Spleen (tissue), 11 donors: Measurements from ENCODE around the gene AKTIP. TPM values are rescaled to one million over a fixed set of nuclear protein-coding genes. Genes with fewer than 3 reads are reported as not detected.
"Not testable (repeated sequence)": the region's sequence is repeated elsewhere in the genome, so short reads cannot be mapped to it uniquely, and the experiment has no call there.

Experiments
- DNase-seq: peaks from one replicate; pipeline ENCODE4 v3.0.0-alpha.2; 2020
- H3K27ac ChIP-seq, 8 donors: fragments of 200-600 bp; sonication (generic) in 7 of 8; 1 replicate in 4 of 8; 2 replicates in 4 of 8; pipeline versions ENCODE4 v1.5.0 to v1.8.0; 2016 to 2021; ENCODE audit warnings: inconsistent platforms in 4 of 8, mild to moderate bottlenecking in 4 of 8, moderate library complexity in 1 of 8
- H3K27me3 ChIP-seq, 7 donors: fragments of 200-600 bp; sonication (generic) in 6 of 7; replicated peaks in 1 of 7; 1 replicate in 4 of 7; 2 replicates in 3 of 7; pipeline versions ENCODE4 v1.5.0 to v1.8.0; 2016 to 2021; ENCODE audit warnings: inconsistent platforms in 3 of 7, mild to moderate bottlenecking in 1 of 7
- H3K36me3 ChIP-seq, 6 donors: fragments of 200-600 bp; sonication (generic) in 5 of 6; 1 replicate in 4 of 6; 2 replicates in 2 of 6; pipeline versions ENCODE4 v1.5.0 to v1.8.0; 2016 to 2021; ENCODE audit warnings: inconsistent platforms in 2 of 6
- H3K4me1 ChIP-seq, 6 donors: fragments of 200-600 bp; sonication (generic) in 5 of 6; 1 replicate in 3 of 6; 2 replicates in 3 of 6; pipeline versions ENCODE4 v1.5.0 to v1.8.0; 2016 to 2021; ENCODE audit warnings: inconsistent platforms in 3 of 6
- H3K4me3 ChIP-seq, 8 donors: fragments of 200-600 bp; sonication (generic) in 7 of 8; 1 replicate in 4 of 8; 2 replicates in 4 of 8; pipeline versions ENCODE4 v1.5.0 to v1.8.0; 2016 to 2021; ENCODE audit warnings: inconsistent platforms in 4 of 8, mild to moderate bottlenecking in 4 of 8, moderate library complexity in 2 of 8
- H3K9me3 ChIP-seq, 8 donors: fragments of 200-600 bp; sonication (generic) in 7 of 8; 1 replicate in 4 of 8; 2 replicates in 4 of 8; pipeline versions ENCODE4 v1.5.0 to v1.8.0; 2016 to 2021; ENCODE audit warnings: inconsistent platforms in 4 of 8
- POLR2A ChIP-seq, 3 donors: fragments of 450-650 bp; IDR thresholded peaks; one replicate each; pipeline ENCODE4 v1.5.1; 2017; ENCODE audit warnings: antibody characterized with exemption in 3 of 3, mild to moderate bottlenecking in 1 of 3
- POLR2AphosphoS5 ChIP-seq, 3 donors: sonication (generic); formaldehyde crosslinking; IDR thresholded peaks; one replicate each; pipeline ENCODE4 v1.5.1; 2017; ENCODE audit warnings: antibody characterized with exemption in 3 of 3
- WGBS, 5 donors: extraction: QIAGEN DNeasy Blood & Tissue Kit in 3 of 5; methylation state at CpG; one replicate each; pipeline versions ENCODE4 v1.1.5 to v1.1.7; 2013 to 2018; 5-methylcytosine and 5-hydroxymethylcytosine counted together
- intact Hi-C: fragments of 100-400 bp; cut with DNase I; formaldehyde crosslinking; loops from one replicate; pipeline ENCODE4 v1.15.0; 2023; ENCODE audit warnings: low total_unique reads
- polyA plus RNA-seq, 3 donors: library from polyadenylated mRNA; stranded (reverse); fragments of 200-250 nt; gene quantifications; one replicate each; pipeline ENCODE4 v1.2.1, GENCODE V29; 2013
- total RNA-seq, 7 donors: library from RNA; depleted of rRNA in 3 of 7; stranded (reverse); fragments of >200 nt in 3 of 7; fragmentation: NEBNext Ultra II Directional in 4 of 7; extraction: Animal tissue kit (Norgen Biotek cat#: 25700) in 4 of 7; gene quantifications; one replicate each; pipeline versions ENCODE4 v1.1.0 to v1.2.1, GENCODE V29; 2016 to 2021
- TF ChIP-seq, protein P1 (sequence below), 11 experiments: fragments of 200-600 bp in 7 of 11; fragments of 450-650 bp in 4 of 11; sonication (generic) in 4 of 11; IDR thresholded peaks in 8 of 11; conservative IDR thresholded peaks in 3 of 11; 1 replicate in 7 of 11; 2 replicates in 4 of 11; pipeline versions ENCODE4 v1.4.0 to v1.8.0; 2016 to 2021; ENCODE audit warnings: antibody characterized with exemption in 11 of 11, inconsistent platforms in 4 of 11, mild to moderate bottlenecking in 1 of 11
- donor health status: healthy with polysubstance abuse.
- donor health status: DM: no; HTN: no; CAD: no; lungs with moderate emphysema.
- donor health status: DM: no; HTN: no; CAD: no.
- donor health status: Bipolar disorder and iron deficiency.
- donor health status: healthy.
- donor health status: DM: no; HTN: no; CAD: no.
- donor health status: DM: yes; HTN: yes; CAD: no.

AKTIP gene
- total and polyA plus RNA-seq, 10 donors: 8.7 to 37.1 (median 24.6) TPM

DNA sequence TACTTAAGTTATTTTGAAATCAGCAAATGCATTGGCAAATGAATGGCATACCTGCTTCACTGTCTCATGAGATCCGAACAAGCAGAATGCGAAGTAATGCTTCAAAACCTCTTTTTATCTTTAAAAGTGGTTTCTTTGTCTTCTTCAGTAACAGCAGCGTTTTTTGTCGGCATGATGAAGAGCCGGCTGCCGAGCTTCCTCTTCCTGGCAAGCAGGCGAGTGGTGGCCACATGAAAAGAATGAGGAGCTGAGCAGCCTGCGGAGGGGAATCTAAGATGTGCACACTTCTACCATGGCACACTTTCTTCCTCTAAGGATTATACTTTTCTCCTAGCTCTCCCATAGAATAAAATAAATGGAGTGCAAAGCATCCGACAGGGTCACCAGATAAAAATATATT, 42.4 kb upstream of the AKTIP start:
- H3K36me3 ChIP-seq: no peaks in the 10 kb centered on the region
- TF ChIP-seq, protein P1, sequence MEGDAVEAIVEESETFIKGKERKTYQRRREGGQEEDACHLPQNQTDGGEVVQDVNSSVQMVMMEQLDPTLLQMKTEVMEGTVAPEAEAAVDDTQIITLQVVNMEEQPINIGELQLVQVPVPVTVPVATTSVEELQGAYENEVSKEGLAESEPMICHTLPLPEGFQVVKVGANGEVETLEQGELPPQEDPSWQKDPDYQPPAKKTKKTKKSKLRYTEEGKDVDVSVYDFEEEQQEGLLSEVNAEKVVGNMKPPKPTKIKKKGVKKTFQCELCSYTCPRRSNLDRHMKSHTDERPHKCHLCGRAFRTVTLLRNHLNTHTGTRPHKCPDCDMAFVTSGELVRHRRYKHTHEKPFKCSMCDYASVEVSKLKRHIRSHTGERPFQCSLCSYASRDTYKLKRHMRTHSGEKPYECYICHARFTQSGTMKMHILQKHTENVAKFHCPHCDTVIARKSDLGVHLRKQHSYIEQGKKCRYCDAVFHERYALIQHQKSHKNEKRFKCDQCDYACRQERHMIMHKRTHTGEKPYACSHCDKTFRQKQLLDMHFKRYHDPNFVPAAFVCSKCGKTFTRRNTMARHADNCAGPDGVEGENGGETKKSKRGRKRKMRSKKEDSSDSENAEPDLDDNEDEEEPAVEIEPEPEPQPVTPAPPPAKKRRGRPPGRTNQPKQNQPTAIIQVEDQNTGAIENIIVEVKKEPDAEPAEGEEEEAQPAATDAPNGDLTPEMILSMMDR (IDR thresholded peaks at IDR 0.05 in 8 of 11, conservative IDR thresholded peaks at IDR 0.05 in 3 of 11): no peak
- TF ChIP-seq POLR2AphosphoS5 (IDR thresholded peaks at IDR 0.05): no peak
- TF ChIP-seq POLR2A (IDR thresholded peaks at IDR 0.05): no peak
- WGBS, 5 donors: 16 to 25% (median 22%) methylated on average over 9 of the region's 9 CpGs
- H3K27me3 ChIP-seq: peaks cover 0 to 43% (median 0%) of the 10 kb centered on the region in 7 donors
- DNase-seq: peak; percentile 80
- no peak overlapping the region for H3K27ac ChIP-seq
- peaks cover 3 to 24% (median 11%) of the 10 kb centered on the region in 6 donors for H3K4me1 ChIP-seq
- no peak overlapping the region for H3K4me3 ChIP-seq
- intact Hi-C loops: no loop called here
- no peaks in the 10 kb centered on the region for H3K9me3 ChIP-seq

DNA sequence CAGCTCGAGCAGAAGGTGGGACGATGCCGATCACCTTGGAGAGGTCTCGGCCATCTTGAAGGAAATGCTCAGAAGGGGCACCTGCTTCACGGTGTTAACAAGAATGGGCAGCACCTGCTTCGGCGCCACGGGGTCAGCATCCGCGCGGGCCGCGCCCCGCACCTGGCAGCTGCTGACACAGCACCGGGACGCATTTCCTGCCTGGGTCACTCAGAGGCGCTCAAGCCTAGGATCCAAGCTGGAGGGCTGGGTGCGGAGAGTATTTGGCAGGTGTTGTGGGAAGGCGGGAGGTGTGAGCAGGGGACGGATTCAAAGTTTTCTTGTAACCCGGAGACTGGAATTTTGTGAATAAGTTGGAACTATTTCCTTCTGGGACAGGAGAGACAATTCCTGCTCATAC, 39.3 kb upstream of the AKTIP start:
- H3K27me3 ChIP-seq: peaks cover 0 to 26% (median 0%) of the 10 kb centered on the region in 7 donors
- no peak for DNase-seq
- 50 to 69% (median 61%) methylated on average over 21 of the region's 21 CpGs for WGBS, 5 donors
- H3K4me1 ChIP-seq: peaks cover 0 to 13% (median 2%) of the 10 kb centered on the region in 6 donors
- no peaks in the 10 kb centered on the region for H3K9me3 ChIP-seq
- H3K27ac ChIP-seq: no peak overlapping the region
- TF ChIP-seq POLR2AphosphoS5 (IDR thresholded peaks at IDR 0.05): no peak
- TF ChIP-seq, protein P1 (IDR thresholded peaks at IDR 0.05 in 8 of 11, conservative IDR thresholded peaks at IDR 0.05 in 3 of 11): no peak
- TF ChIP-seq POLR2A (IDR thresholded peaks at IDR 0.05): no peak
- no peak overlapping the region for H3K4me3 ChIP-seq
- intact Hi-C loops: no loop called here
- no peaks in the 10 kb centered on the region for H3K36me3 ChIP-seq

DNA sequence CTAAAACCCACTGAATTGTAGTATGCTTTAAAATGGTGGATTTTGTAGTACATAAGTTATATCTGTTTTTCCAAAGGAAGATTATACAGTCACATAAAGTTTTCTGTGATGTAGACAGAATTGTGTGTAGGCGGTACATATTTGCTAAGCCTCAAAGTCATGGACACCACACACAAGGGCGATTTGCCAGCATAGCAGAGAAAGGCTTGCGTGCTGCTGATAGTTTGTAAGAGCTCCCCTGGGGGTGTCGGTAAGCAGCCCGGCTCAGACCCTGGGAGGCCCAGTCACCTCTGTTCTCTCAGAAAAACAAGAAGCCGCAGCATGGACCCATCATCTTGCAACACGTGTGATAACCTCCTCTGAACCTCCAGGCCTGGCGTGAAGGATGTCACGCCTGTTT, 38.3 kb upstream of the AKTIP start:
- intact Hi-C loops: no loop called here
- peaks cover 0 to 26% (median 0%) of the 10 kb centered on the region in 7 donors for H3K27me3 ChIP-seq
- 85 to 93% (median 92%) methylated on average over 8 to 9 of the region's 9 CpGs for WGBS, 5 donors
- no peak overlapping the region for H3K4me3 ChIP-seq
- H3K36me3 ChIP-seq: no peaks in the 10 kb centered on the region
- no peak for DNase-seq
- peaks cover 0 to 13% (median 2%) of the 10 kb centered on the region in 6 donors for H3K4me1 ChIP-seq
- no peak overlapping the region for H3K27ac ChIP-seq
- TF ChIP-seq, protein P1 (IDR thresholded peaks at IDR 0.05 in 8 of 11, conservative IDR thresholded peaks at IDR 0.05 in 3 of 11): no peak
- no peak for TF ChIP-seq POLR2AphosphoS5 (IDR thresholded peaks at IDR 0.05)
- H3K9me3 ChIP-seq: no peaks in the 10 kb centered on the region

DNA sequence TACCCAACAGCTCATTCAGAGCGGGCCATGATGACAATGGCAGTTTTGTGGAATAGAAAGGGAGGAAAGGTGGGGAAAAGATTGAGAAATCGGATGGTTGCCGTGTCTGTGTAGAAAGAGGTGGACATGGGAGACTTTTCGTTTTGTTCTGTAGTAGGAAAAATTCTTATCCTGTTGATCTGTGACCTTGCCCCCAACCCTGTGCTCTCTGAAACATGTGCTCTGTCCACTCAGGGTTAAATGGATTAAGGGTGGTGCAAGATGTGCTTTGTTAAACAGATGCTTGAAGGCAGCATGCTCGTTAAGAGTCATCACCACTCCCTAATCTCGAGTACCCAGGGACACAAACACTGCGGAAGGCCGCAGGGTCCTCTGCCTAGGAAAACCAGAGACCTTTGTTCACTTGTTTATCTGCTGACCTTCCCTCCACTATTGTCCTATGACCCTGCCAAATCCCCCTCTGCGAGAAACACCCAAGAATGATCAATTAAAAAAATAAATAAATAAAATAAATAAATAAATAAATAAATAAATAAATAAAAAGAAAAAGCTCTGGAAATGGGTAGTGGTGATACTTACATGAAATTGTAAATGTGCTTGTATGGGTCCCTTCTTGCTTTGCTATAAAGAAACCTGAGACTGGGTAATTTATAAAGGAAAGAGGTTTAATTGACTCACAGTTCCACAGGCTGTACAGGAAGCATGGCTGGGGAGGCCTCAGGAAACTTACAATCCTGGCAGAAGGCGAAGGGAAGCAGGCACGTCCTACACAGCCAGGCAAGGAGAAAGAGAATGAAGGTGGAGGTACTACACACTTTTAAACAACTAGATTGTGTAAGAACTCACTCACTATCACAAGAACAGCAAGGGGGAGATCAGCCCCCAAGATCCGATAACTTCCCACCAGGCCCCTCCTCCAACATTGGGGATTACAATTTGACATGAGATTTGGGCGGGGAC, 37.0 kb upstream of the AKTIP start:
- H3K4me1 ChIP-seq, H3K4me3 ChIP-seq, DNase-seq, H3K27ac ChIP-seq, H3K36me3 ChIP-seq, intact Hi-C loops, H3K9me3 ChIP-seq: not testable (repeated sequence)
- WGBS, 5 donors: 78 to 85% (median 80%) methylated on average over 13 of the region's 13 CpGs
- peaks cover 0 to 15% (median 0%) of the 10 kb centered on the region in 7 donors for H3K27me3 ChIP-seq

DNA sequence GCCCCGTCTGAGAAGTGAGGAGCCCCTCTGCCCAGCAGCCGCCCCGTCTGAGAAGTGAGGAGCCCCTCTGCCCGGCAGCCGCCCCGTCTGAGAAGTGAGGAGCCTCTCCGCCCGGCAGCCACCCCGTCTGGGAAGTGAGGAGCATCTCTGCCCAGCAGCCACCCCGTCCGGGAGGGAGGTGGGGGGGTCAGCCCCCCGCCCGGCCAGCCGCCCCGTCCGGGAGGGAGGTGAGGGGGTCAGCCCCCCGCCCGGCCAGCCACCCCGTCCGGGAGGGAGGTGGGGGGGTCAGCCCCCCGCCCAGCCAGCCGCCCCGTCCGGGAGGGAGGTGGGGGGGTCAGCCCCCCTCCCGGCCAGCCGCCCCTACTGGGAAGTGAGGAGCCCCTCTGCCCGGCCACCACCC, 36.3 kb upstream of the AKTIP start:
- WGBS, 5 donors: 90 to 97% (median 95%) methylated on average over 7 to 26 of the region's 27 CpGs
- intact Hi-C loops, H3K9me3 ChIP-seq: not testable (repeated sequence)

More for the DNA sequence above, 36.3 kb upstream of the AKTIP start:
- H3K4me1 ChIP-seq, H3K27ac ChIP-seq, DNase-seq, H3K36me3 ChIP-seq, H3K4me3 ChIP-seq: not testable (repeated sequence)
- peaks cover 0 to 14% (median 0%) of the 10 kb centered on the region in 7 donors for H3K27me3 ChIP-seq
